MM.1S (cell line): ENCODE results near the gene SOX21.
"Not testable (repeated sequence)": the region's sequence is repeated elsewhere in the genome, so short reads cannot be mapped to it uniquely, and the experiment has no call there.

Experiments used
- DNase-seq: peaks from one replicate; pipeline ENCODE4 v3.0.0-alpha.2; 2015
- H2AFZ ChIP-seq: fragments of 300-600 bp; sonication (generic); 2 replicates; pipeline ENCODE4 v1.6.0; 2016; ENCODE audit warnings: antibody characterized with exemption, low read length
- H3F3A ChIP-seq: fragments of 300-600 bp; sonication (generic); 2 replicates; pipeline ENCODE4 v1.6.1; 2016; ENCODE audit warnings: mild to moderate bottlenecking, antibody characterized with exemption, low read length, moderate library complexity, mixed read lengths; ENCODE audit not compliant: insufficient read depth
- H3K27ac ChIP-seq: fragments of 300-600 bp; sonication (generic); 2 replicates; pipeline ENCODE4 v1.5.1; 2016; ENCODE audit warnings: mild to moderate bottlenecking, low read length
- H3K27me3 ChIP-seq: fragments of 300-600 bp; sonication (generic); replicated peaks from 2 replicates; pipeline ENCODE4 v1.6.0; 2016; ENCODE audit warnings: low read length; ENCODE audit not compliant: insufficient read depth
- H3K36me3 ChIP-seq: fragments of 300-600 bp; sonication (generic); replicated peaks from 2 replicates; pipeline ENCODE4 v1.6.1; 2016; ENCODE audit warnings: mild to moderate bottlenecking, low read length, mixed read lengths; ENCODE audit not compliant: insufficient read depth
- H3K4me1 ChIP-seq: fragments of 300-600 bp; sonication (generic); 2 replicates; pipeline ENCODE4 v1.6.1; 2016; ENCODE audit warnings: low read length, mixed read lengths
- H3K4me2 ChIP-seq: fragments of 300-600 bp; sonication (generic); 2 replicates; pipeline ENCODE4 v1.6.0; 2016; ENCODE audit warnings: low read depth, low read length
- H3K4me3 ChIP-seq: fragments of 300-600 bp; sonication (generic); 2 replicates; pipeline ENCODE4 v1.5.1; 2016; ENCODE audit warnings: low read length, mixed read lengths
- H3K79me2 ChIP-seq: fragments of 300-600 bp; sonication (generic); 2 replicates; pipeline ENCODE4 v1.6.1; 2016; ENCODE audit warnings: mixed run types, low read length, mixed read lengths
- H3K9ac ChIP-seq: fragments of 300-600 bp; sonication (generic); 2 replicates; pipeline ENCODE4 v1.6.1; 2016; ENCODE audit warnings: low read length, mixed read lengths
- H3K9me2 ChIP-seq: fragments of 300-600 bp; sonication (generic); replicated peaks from 2 replicates; pipeline ENCODE4 v1.6.1; 2016; ENCODE audit warnings: mild to moderate bottlenecking, low read length, mixed read lengths; ENCODE audit not compliant: insufficient read depth
- H3K9me3 ChIP-seq: fragments of 300-600 bp; sonication (generic); replicated peaks from 2 replicates; pipeline ENCODE4 v1.6.1; 2016; ENCODE audit warnings: mild to moderate bottlenecking, low read length, mixed read lengths; ENCODE audit not compliant: insufficient read depth
- H4K20me1 ChIP-seq: fragments of 300-600 bp; sonication (generic); 2 replicates; pipeline ENCODE4 v1.6.1; 2016; ENCODE audit warnings: mild to moderate bottlenecking, low read length, moderate library complexity, mixed read lengths; ENCODE audit not compliant: insufficient read depth
- CTCF ChIP-seq: fragments of 300-600 bp; sonication (generic); IDR thresholded peaks from 2 replicates; pipeline ENCODE4 v1.5.1; 2016; ENCODE audit warnings: antibody characterized with exemption, low read length, mixed read lengths
- EZH2 ChIP-seq: fragments of 300-600 bp; sonication (generic); optimal IDR thresholded peaks from 2 replicates; pipeline ENCODE3; 2017; ENCODE audit warnings: low read depth, mild to moderate bottlenecking, antibody characterized with exemption, low read length, mixed read lengths
- EZH2phosphoT487 ChIP-seq: fragments of 300-600 bp; sonication (generic); IDR thresholded peaks from 2 replicates; pipeline ENCODE4 v1.6.1; 2018; ENCODE audit warnings: antibody characterized with exemption, low read length

Gene SOX21

GRCh38 chr13:94739235-94739634 is 26.9 kb upstream of the SOX21 start:
- H3K4me2 ChIP-seq: no peak overlapping the region
- H2AFZ ChIP-seq: no peak overlapping the region
- H3K79me2 ChIP-seq: no peaks in the 10 kb centered on the region
- H3K27me3 ChIP-seq: no peaks in the 10 kb centered on the region
- no peak for TF ChIP-seq CTCF
- no peak for TF ChIP-seq EZH2phosphoT487
- TF ChIP-seq EZH2: no peak
- H3K9me2 ChIP-seq: no peaks in the 10 kb centered on the region
- no peaks in the 10 kb centered on the region for H4K20me1 ChIP-seq
- no peaks in the 10 kb centered on the region for H3K9me3 ChIP-seq
- no peak overlapping the region for H3K9ac ChIP-seq
- no peak overlapping the region for H3K27ac ChIP-seq
- DNase-seq: no peak
- no peaks in the 10 kb centered on the region for H3F3A ChIP-seq
- no peak overlapping the region for H3K4me3 ChIP-seq
- H3K36me3 ChIP-seq: no peaks in the 10 kb centered on the region
- H3K4me1 ChIP-seq: no peaks in the 10 kb centered on the region

- DNase-seq: no peak
- Histone ChIP-seq H3F3A (no peaks in the 10 kb centered on the region), H3K9me3 (no peaks in the 10 kb centered on the region), H3K27ac (no peak overlapping the region), H3K79me2 (no peaks in the 10 kb centered on the region), H2AFZ (no peak overlapping the region), H4K20me1 (no peaks in the 10 kb centered on the region), H3K9me2 (no peaks in the 10 kb centered on the region), H3K36me3 (no peaks in the 10 kb centered on the region), H3K9ac (no peak overlapping the region), H3K27me3 (no peaks in the 10 kb centered on the region), H3K4me3 (no peak overlapping the region), H3K4me2 (no peak overlapping the region), H3K4me1 (no peaks in the 10 kb centered on the region)
- TF ChIP-seq CTCF (no peak), EZH2 (no peak), EZH2phosphoT487 (no peak)
Observed at GRCh38 chr13:94731028-94731427, 18.7 kb upstream of the SOX21 start.

GRCh38 chr13:94729941-94730340 is 17.6 kb upstream of the SOX21 start:
- H3K27ac ChIP-seq, H4K20me1 ChIP-seq, H3K36me3 ChIP-seq, H3F3A ChIP-seq, H3K9me2 ChIP-seq, H3K4me3 ChIP-seq, H3K4me2 ChIP-seq, H3K9ac ChIP-seq, H3K9me3 ChIP-seq, H2AFZ ChIP-seq, H3K27me3 ChIP-seq, H3K79me2 ChIP-seq, H3K4me1 ChIP-seq, DNase-seq: not testable (repeated sequence)

GRCh38 chr13:94726425-94726824 is 14.1 kb upstream of the SOX21 start:
- H4K20me1 ChIP-seq: no peaks in the 10 kb centered on the region
- H3K4me1 ChIP-seq: no peaks in the 10 kb centered on the region
- DNase-seq: no peak
- no peaks in the 10 kb centered on the region for H3K9me3 ChIP-seq
- H3K27me3 ChIP-seq: no peaks in the 10 kb centered on the region
- H3F3A ChIP-seq: no peaks in the 10 kb centered on the region
- H3K4me2 ChIP-seq: no peak overlapping the region
- H3K27ac ChIP-seq: no peak overlapping the region
- H3K4me3 ChIP-seq: no peak overlapping the region
- no peaks in the 10 kb centered on the region for H3K36me3 ChIP-seq
- H2AFZ ChIP-seq: no peak overlapping the region
- H3K9me2 ChIP-seq: no peaks in the 10 kb centered on the region
- TF ChIP-seq EZH2 (no peak), EZH2phosphoT487 (no peak), CTCF (no peak)
- no peaks in the 10 kb centered on the region for H3K79me2 ChIP-seq
- no peak overlapping the region for H3K9ac ChIP-seq
